Stimulated activated CD4-positive, alpha-beta T cell treated with anti-CD3 and anti-CD28 coated beads, Interleukin-15, amount 100 ng/mL, for 1 hour (primary cell): ENCODE results near the gene NOC3L.
"Not testable (repeated sequence)": the region's sequence is repeated elsewhere in the genome, so short reads cannot be mapped to it uniquely, and the experiment has no call there.

Experiments
- DNase-seq, 2 donors: peaks; one replicate each; pipeline ENCODE4 v3.0.0-alpha.2; 2020; ENCODE audit warnings: low read depth in 1 of 2, low spot score in 1 of 2

The NOC3L gene

GRCh38 chr10:94361171-94361794 lies 1.5 kb downstream of the NOC3L start:
- no peak for DNase-seq

- DNase-seq: no peak
These were observed 4.3 kb downstream of the NOC3L start for GRCh38 chr10:94358480-94358879.

- no peak for DNase-seq
These were observed 5.5 kb downstream of the NOC3L start for GRCh38 chr10:94357193-94357592.

GRCh38 chr10:94355841-94356240 lies 6.9 kb downstream of the NOC3L start:
- DNase-seq: no peak

GRCh38 chr10:94353336-94353735 lies 9.4 kb downstream of the NOC3L start:
- DNase-seq: no peak

GRCh38 chr10:94351089-94351488 lies 11.7 kb downstream of the NOC3L start:
- DNase-seq: no peak

GRCh38 chr10:94350500-94350899 lies 12.2 kb downstream of the NOC3L start:
- DNase-seq: not testable (repeated sequence)

GRCh38 chr10:94349327-94349726 lies 13.4 kb downstream of the NOC3L start:
- DNase-seq: no peak

- no peak for DNase-seq
These were observed 18.1 kb downstream of the NOC3L start for GRCh38 chr10:94344522-94345122.

GRCh38 chr10:94343151-94343550 lies 19.6 kb downstream of the NOC3L start:
- no peak for DNase-seq

- DNase-seq: no peak
These were observed 27.9 kb downstream of the NOC3L start for GRCh38 chr10:94334857-94335256.

GRCh38 chr10:94333051-94333450 lies 29.7 kb downstream of the NOC3L start:
- no peak for DNase-seq

- DNase-seq: no peak
These were observed 34.1 kb downstream of the NOC3L start for GRCh38 chr10:94328613-94329012.

GRCh38 chr10:94327649-94328048 lies 35.1 kb downstream of the NOC3L start:
- no peak for DNase-seq

- DNase-seq: no peak
These were observed 38.0 kb downstream of the NOC3L start for GRCh38 chr10:94324609-94325233.

GRCh38 chr10:94320285-94320914 lies 42.3 kb downstream of the NOC3L start:
- DNase-seq: peak; percentile 16 to 37

GRCh38 chr10:94316560-94316959 lies 46.2 kb downstream of the NOC3L start:
- DNase-seq: no peak

- DNase-seq: no peak
These were observed 46.7 kb downstream of the NOC3L start for GRCh38 chr10:94315975-94316464.

- DNase-seq: no peak
These were observed 47.7 kb downstream of the NOC3L start for GRCh38 chr10:94315024-94315451.

- no peak for DNase-seq
These were observed 52.4 kb downstream of the NOC3L start for GRCh38 chr10:94310369-94310768.

- no peak for DNase-seq
These were observed 53.9 kb downstream of the NOC3L start for GRCh38 chr10:94308866-94309265.

GRCh38 chr10:94307046-94307615 lies 55.6 kb downstream of the NOC3L start:
- no peak for DNase-seq
